Loucy (cell line): ENCODE results near the gene C1QTNF12.

Experiments
- H2AFZ ChIP-seq: fragments of 200-600 bp; sonication (generic); 2 replicates; pipeline ENCODE4 v1.6.0; 2016; ENCODE audit warnings: antibody characterized with exemption, mild to moderate bottlenecking, low read length, moderate library complexity
- H3F3A ChIP-seq: fragments of 200-600 bp; 2 replicates; pipeline ENCODE4 v1.6.0; 2016; ENCODE audit warnings: antibody characterized with exemption, low read depth, mild to moderate bottlenecking
- H3K27me3 ChIP-seq: fragments of 200-600 bp; sonication (generic); 2 replicates; pipeline ENCODE4 v1.6.1; 2014; ENCODE audit warnings: low read length, mild to moderate bottlenecking; ENCODE audit not compliant: insufficient read depth, poor library complexity, severe bottlenecking
- H3K36me3 ChIP-seq: fragments of 200-600 bp; sonication (generic); 2 replicates; pipeline ENCODE4 v1.6.1; 2016; ENCODE audit warnings: low read length; ENCODE audit not compliant: insufficient read depth
- H3K4me1 ChIP-seq: fragments of 200-600 bp; sonication (generic); 2 replicates; pipeline ENCODE4 v1.5.1; 2014; ENCODE audit warnings: low read length, mild to moderate bottlenecking; ENCODE audit not compliant: insufficient read depth, poor library complexity, severe bottlenecking
- H3K4me2 ChIP-seq: fragments of 200-600 bp; sonication (generic); 2 replicates; pipeline ENCODE4 v1.6.0; 2014; ENCODE audit warnings: antibody characterized with exemption, low read length, low read depth, mild to moderate bottlenecking; ENCODE audit not compliant: poor library complexity, severe bottlenecking
- H3K4me3 ChIP-seq: fragments of 200-600 bp; sonication (generic); 2 replicates; pipeline ENCODE4 v1.5.1; 2014; ENCODE audit warnings: low read length, mild to moderate bottlenecking, mixed read lengths; ENCODE audit not compliant: poor library complexity, severe bottlenecking
- H3K79me2 ChIP-seq: fragments of 200-600 bp; sonication (generic); 2 replicates; pipeline ENCODE4 v1.6.1; 2014; ENCODE audit warnings: low read length; ENCODE audit not compliant: insufficient read depth
- H3K9ac ChIP-seq: fragments of 200-600 bp; sonication (generic); 2 replicates; pipeline ENCODE4 v1.6.0; 2014; ENCODE audit warnings: mild to moderate bottlenecking, low read depth, low read length, moderate library complexity; ENCODE audit not compliant: poor library complexity, severe bottlenecking
- H3K9me2 ChIP-seq: fragments of 200-600 bp; sonication (generic); replicated peaks from 2 replicates; pipeline ENCODE4 v1.6.1; 2016; ENCODE audit warnings: low read depth, low read length, mixed read lengths
- H3K9me3 ChIP-seq: fragments of 200-600 bp; sonication (generic); 2 replicates; pipeline ENCODE4 v1.6.1; 2014; ENCODE audit warnings: mild to moderate bottlenecking, antibody characterized with exemption, low read length, low read depth; ENCODE audit not compliant: insufficient read depth
- H4K20me1 ChIP-seq: fragments of 200-600 bp; sonication (generic); 2 replicates; pipeline ENCODE4 v1.6.0; 2014; ENCODE audit warnings: antibody characterized with exemption, low read length, mild to moderate bottlenecking; ENCODE audit not compliant: insufficient read depth, poor library complexity, severe bottlenecking
- CTCF ChIP-seq: fragments of 200-600 bp; sonication (generic); conservative IDR thresholded peaks from 2 replicates; pipeline ENCODE4 v1.5.1; 2014; ENCODE audit warnings: mild to moderate bottlenecking, antibody characterized with exemption, low read length
- EZH2phosphoT487 ChIP-seq: fragments of 200-600 bp; IDR thresholded peaks from 2 replicates; pipeline ENCODE4 v1.6.1; 2018; ENCODE audit warnings: antibody characterized with exemption, mild to moderate bottlenecking, moderate library complexity, borderline replicate concordance

The C1QTNF12 gene

GRCh38 chr1:1206376-1206965, 40.1 kb downstream of the C1QTNF12 start, which contains the start of gene TNFRSF18:
Gene TNFRSF18, minus strand, starts transcription at chr1:1206592. Its CDS starts 21 bp downstream, at chr1:1206571.
- no peaks in the 10 kb centered on the region for H4K20me1 ChIP-seq
- H3K4me1 ChIP-seq, result peaks cover 47% of the 10 kb centered on the region
- TF ChIP-seq EZH2phosphoT487 (no peak), CTCF (no peak)
- H3K9ac ChIP-seq, result peak within 1 kb of the TSS; percentile 71
- H3K4me3 ChIP-seq, result peak within 1 kb of the TSS; percentile 49
- H3K9me2 ChIP-seq, result no peaks in the 10 kb centered on the region
- no peak within 1 kb of the TSS for H2AFZ ChIP-seq
- peak within 1 kb of the TSS; percentile 85 for H3K4me2 ChIP-seq
- H3K27me3 ChIP-seq, result no peaks in the 10 kb centered on the region
- no peaks in the 10 kb centered on the region for H3K9me3 ChIP-seq
- H3K36me3 ChIP-seq, result no peaks in the 10 kb centered on the region
- H3K79me2 ChIP-seq, result peaks cover 13% of the 10 kb centered on the region; the same call in 1 of the 2 replicates
- 0 out of 2 replicates have a peak, but pooled peaks cover 3% of the 10 kb centered on the region for H3F3A ChIP-seq

- no peaks in the 10 kb centered on the region for H3K9me3 ChIP-seq
- H3K27me3 ChIP-seq, result no peaks in the 10 kb centered on the region
- H4K20me1 ChIP-seq, result no peaks in the 10 kb centered on the region
- no peaks in the 10 kb centered on the region for H3K9me2 ChIP-seq
- H3K4me2 ChIP-seq, result peak overlapping the region; percentile 45
- H3F3A ChIP-seq, result 0 out of 2 replicates have a peak, but pooled peaks cover 3% of the 10 kb centered on the region
- H3K36me3 ChIP-seq, result no peaks in the 10 kb centered on the region
- H2AFZ ChIP-seq, result no peak overlapping the region
- peaks cover 47% of the 10 kb centered on the region for H3K4me1 ChIP-seq
- TF ChIP-seq CTCF, result no peak
- no peak for TF ChIP-seq EZH2phosphoT487
- H3K79me2 ChIP-seq, result peaks cover 7% of the 10 kb centered on the region; the same call in 1 of the 2 replicates
- peak overlapping the region; percentile 43 for H3K9ac ChIP-seq
- peak overlapping the region; percentile 49 for H3K4me3 ChIP-seq
Measured at GRCh38 chr1:1205769-1206375, 40.6 kb downstream of the C1QTNF12 start.

- no peak overlapping the region for H3K4me3 ChIP-seq
- no peaks in the 10 kb centered on the region for H3K9me3 ChIP-seq
- TF ChIP-seq CTCF (no peak), EZH2phosphoT487 (no peak)
- H3K4me2 ChIP-seq, result peak overlapping the region; percentile 45
- H4K20me1 ChIP-seq, result no peaks in the 10 kb centered on the region
- H3K4me1 ChIP-seq, result peaks cover 43% of the 10 kb centered on the region
- H3K79me2 ChIP-seq, result peaks cover 2% of the 10 kb centered on the region; the same call in 1 of the 2 replicates
- peak overlapping the region; percentile 43 for H3K9ac ChIP-seq
- H2AFZ ChIP-seq, result no peak overlapping the region
- H3K27me3 ChIP-seq, result no peaks in the 10 kb centered on the region
- 0 out of 2 replicates have a peak, but pooled peaks cover 3% of the 10 kb centered on the region for H3F3A ChIP-seq
- H3K36me3 ChIP-seq, result no peaks in the 10 kb centered on the region
- no peaks in the 10 kb centered on the region for H3K9me2 ChIP-seq
Measured at GRCh38 chr1:1204998-1205768, 41.3 kb downstream of the C1QTNF12 start.
